ENCODE measurements around the gene ZNF592.
A peak's percentile ranks its signal among the peaks of the same experiment; 100 is the strongest.

ZNF592 gene

DNA sequence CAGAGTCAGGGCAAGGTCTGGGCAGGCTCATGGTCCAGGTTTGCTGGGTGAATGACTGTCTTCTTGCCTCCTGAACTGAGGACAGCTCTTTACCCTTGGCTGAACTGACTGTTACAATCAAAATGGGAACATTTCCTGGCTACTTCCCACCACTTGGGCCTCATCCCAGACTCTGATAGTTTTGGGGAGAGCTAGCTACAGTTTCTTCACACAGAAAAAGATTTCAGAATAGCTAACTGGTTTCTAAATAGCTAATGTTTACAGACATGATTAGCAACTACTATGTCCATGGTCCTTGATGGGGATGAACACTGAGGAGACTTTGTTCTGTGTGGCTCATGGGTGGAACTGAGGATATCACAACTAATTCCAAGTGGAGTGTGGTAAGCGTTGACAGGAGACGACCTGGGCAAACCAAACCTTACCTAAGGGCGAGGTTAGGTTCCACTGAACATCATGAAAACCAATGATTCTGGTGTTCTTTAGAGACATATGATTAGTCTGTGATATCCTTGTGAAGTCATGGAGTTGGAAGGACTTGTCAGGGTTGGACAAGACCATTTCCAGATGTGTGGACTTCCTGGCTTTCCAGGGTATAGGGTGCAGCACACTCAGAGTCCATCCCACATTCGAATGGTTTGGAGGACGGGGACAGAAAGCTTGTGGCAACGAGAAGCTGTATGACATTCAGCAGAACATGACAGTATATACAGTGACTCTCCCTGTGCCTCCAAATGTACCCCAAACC, 76.0 kb downstream of the ZNF592 start:
- Histone ChIP-seq H3K27ac (ENCODE audit: low read depth in 2 of 2, low read length in 2 of 2) (peak overlapping the region in 1 of 2 donors; percentile 53), H3K4me3 (ENCODE audit: low read length in 2 of 2) (no peak overlapping the region), H3K4me1 (ENCODE audit: control insufficient read depth in 2 of 2, insufficient read depth in 2 of 2, low read length in 2 of 2) (peaks cover 0 to 4% of the 10 kb centered on the region in 2 donors), H3K9me3 (ENCODE audit: control insufficient read depth in 2 of 2, low read length in 2 of 2) (no peaks in the 10 kb centered on the region), H3K9ac (ENCODE audit: low read depth in 1 of 2, low read length in 2 of 2) (no peak overlapping the region), H3K27me3 (ENCODE audit: control insufficient read depth in 2 of 2, insufficient read depth in 2 of 2, low read length in 2 of 2) (no peaks in the 10 kb centered on the region), H3K36me3 (ENCODE audit: control insufficient read depth in 2 of 2, insufficient read depth in 2 of 2, low read length in 2 of 2) (no peaks in the 10 kb centered on the region)

DNA sequence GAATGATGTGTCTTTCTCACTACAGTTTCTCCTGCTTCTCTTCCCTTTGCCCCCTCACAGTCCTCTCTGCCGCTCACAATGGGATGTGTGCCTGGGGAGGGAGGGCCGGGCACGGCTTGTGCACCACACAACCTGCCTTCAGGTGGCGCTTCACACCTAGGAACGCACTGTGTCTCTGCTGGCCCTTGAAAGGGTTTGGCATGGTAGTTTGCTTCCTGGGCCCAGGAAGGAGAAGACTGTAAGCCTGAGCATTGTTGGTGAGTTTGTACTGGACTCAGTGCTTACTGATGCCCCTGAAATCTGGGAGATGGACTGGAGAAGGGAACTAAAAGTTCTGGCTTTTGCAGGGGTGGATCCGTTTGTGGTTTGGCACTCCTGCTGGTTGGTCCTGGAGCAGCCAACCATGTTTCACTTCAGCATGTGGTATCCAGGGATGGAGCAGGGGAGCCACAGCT, 78.0 kb downstream of the ZNF592 start:
- no peaks in the 10 kb centered on the region for H3K9me3 ChIP-seq (ENCODE audit: control insufficient read depth in 2 of 2, low read length in 2 of 2)
- H3K4me1 ChIP-seq (ENCODE audit: control insufficient read depth in 2 of 2, insufficient read depth in 2 of 2, low read length in 2 of 2) = peaks cover 0 to 4% of the 10 kb centered on the region in 2 donors
- no peak overlapping the region for H3K9ac ChIP-seq (ENCODE audit: low read depth in 1 of 2, low read length in 2 of 2)
- no peak overlapping the region for H3K27ac ChIP-seq (ENCODE audit: low read depth in 2 of 2, low read length in 2 of 2)
- no peaks in the 10 kb centered on the region for H3K27me3 ChIP-seq (ENCODE audit: control insufficient read depth in 2 of 2, insufficient read depth in 2 of 2, low read length in 2 of 2)
- no peak overlapping the region for H3K4me3 ChIP-seq (ENCODE audit: low read length in 2 of 2)
- no peaks in the 10 kb centered on the region for H3K36me3 ChIP-seq (ENCODE audit: control insufficient read depth in 2 of 2, insufficient read depth in 2 of 2, low read length in 2 of 2)

DNA sequence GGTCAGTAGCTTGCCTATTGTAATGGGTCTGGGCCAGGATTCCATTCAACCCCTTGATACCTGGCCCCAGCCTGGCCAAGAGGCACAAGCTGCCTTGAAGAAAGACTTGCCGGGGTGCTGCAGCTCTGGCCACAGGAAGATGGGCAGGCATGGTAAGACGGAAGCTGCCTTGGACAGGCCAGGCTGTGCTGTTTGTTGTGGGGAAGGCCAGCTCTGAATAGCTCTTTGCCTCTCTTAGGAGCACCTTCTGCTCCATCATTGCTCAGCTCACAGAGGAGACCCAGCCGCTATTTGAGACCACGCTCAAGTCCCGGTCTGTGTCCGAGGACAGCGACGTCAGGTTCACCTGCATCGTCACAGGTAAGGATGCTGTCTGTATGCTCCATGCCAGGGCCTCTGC, 78.9 kb downstream of the ZNF592 start:
- Histone ChIP-seq H3K27ac (ENCODE audit: low read depth in 2 of 2, low read length in 2 of 2) (no peak overlapping the region), H3K4me3 (ENCODE audit: low read length in 2 of 2) (no peak overlapping the region), H3K9me3 (ENCODE audit: control insufficient read depth in 2 of 2, low read length in 2 of 2) (no peaks in the 10 kb centered on the region), H3K27me3 (ENCODE audit: control insufficient read depth in 2 of 2, insufficient read depth in 2 of 2, low read length in 2 of 2) (no peaks in the 10 kb centered on the region), H3K4me1 (ENCODE audit: control insufficient read depth in 2 of 2, insufficient read depth in 2 of 2, low read length in 2 of 2) (peaks cover 0 to 2% of the 10 kb centered on the region in 2 donors), H3K9ac (ENCODE audit: low read depth in 1 of 2, low read length in 2 of 2) (no peak overlapping the region), H3K36me3 (ENCODE audit: control insufficient read depth in 2 of 2, insufficient read depth in 2 of 2, low read length in 2 of 2) (no peaks in the 10 kb centered on the region)

DNA sequence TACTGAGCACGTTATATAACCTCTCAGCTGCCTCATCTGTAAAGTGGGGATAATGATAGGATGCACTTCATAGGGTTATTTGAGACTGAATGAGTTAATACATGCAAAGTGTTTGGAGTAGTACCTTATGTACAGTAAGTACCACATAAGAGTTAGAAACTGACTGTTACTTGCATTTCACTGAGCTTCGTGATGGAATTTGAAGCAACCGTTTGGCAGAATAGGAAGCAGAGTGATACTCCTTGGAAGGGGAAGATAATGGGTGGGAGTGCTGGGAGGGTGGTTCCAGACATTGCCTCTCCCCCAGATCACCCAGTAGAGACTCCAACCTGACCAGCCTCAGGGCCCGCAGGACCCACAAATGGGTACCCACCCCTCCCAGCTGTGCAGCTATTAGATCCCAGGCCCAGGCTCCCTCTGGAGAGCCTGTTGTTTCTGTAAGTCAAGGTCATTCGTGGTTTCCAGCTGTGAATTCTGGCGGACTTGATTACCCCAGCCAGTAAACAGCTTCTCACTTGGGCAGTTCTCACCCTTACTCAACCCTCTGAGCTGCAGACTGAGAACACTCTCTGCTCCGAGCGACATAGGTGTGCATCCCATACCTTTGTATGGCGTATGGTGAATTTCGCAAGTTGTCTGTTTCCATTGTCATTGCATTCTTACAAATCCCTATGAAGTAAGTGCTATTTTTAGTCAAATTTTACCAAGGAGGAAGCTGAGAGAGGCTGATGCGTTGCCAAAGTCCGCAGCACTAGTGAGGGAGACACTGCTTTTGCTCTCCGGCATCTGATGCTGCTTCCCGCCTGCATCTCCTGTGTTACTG, 79.9 kb downstream of the ZNF592 start:
- no peak overlapping the region for H3K4me3 ChIP-seq (ENCODE audit: low read length in 2 of 2)
- no peaks in the 10 kb centered on the region for H3K9me3 ChIP-seq (ENCODE audit: control insufficient read depth in 2 of 2, low read length in 2 of 2)
- H3K36me3 ChIP-seq (ENCODE audit: control insufficient read depth in 2 of 2, insufficient read depth in 2 of 2, low read length in 2 of 2) = no peaks in the 10 kb centered on the region
- H3K27ac ChIP-seq (ENCODE audit: low read depth in 2 of 2, low read length in 2 of 2) = no peak overlapping the region
- no peak overlapping the region for H3K9ac ChIP-seq (ENCODE audit: low read depth in 1 of 2, low read length in 2 of 2)
- H3K27me3 ChIP-seq (ENCODE audit: control insufficient read depth in 2 of 2, insufficient read depth in 2 of 2, low read length in 2 of 2) = no peaks in the 10 kb centered on the region
- peaks cover 0 to 2% of the 10 kb centered on the region in 2 donors for H3K4me1 ChIP-seq (ENCODE audit: control insufficient read depth in 2 of 2, insufficient read depth in 2 of 2, low read length in 2 of 2)

DNA sequence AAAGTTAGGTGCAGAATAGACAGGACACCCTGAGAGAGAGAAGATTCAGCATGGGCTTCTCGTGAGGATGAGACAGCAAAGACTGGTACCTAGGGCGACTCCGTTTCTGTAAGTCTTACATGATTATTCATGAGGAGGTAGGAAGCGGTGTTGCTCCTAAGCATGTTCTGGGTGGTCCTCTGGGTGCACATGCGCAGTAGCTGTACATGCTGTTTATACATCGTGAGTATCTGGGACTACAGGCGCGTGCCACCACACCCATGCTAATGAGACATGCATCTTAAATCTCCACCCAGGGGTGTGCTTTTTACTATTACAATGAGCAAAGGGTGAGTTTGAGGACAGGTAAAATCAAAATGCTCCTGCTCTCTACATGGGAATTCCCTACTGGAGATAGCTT, 81.0 kb downstream of the ZNF592 start:
- no peak overlapping the region for H3K4me3 ChIP-seq (ENCODE audit: low read length in 2 of 2)
- no peaks in the 10 kb centered on the region for H3K9me3 ChIP-seq (ENCODE audit: control insufficient read depth in 2 of 2, low read length in 2 of 2)
- H3K9ac ChIP-seq (ENCODE audit: low read depth in 1 of 2, low read length in 2 of 2) = no peak overlapping the region
- no peaks in the 10 kb centered on the region for H3K36me3 ChIP-seq (ENCODE audit: control insufficient read depth in 2 of 2, insufficient read depth in 2 of 2, low read length in 2 of 2)
- H3K27me3 ChIP-seq (ENCODE audit: control insufficient read depth in 2 of 2, insufficient read depth in 2 of 2, low read length in 2 of 2) = no peaks in the 10 kb centered on the region
- no peak overlapping the region for H3K27ac ChIP-seq (ENCODE audit: low read depth in 2 of 2, low read length in 2 of 2)
- H3K4me1 ChIP-seq (ENCODE audit: control insufficient read depth in 2 of 2, insufficient read depth in 2 of 2, low read length in 2 of 2) = no peaks in the 10 kb centered on the region

DNA sequence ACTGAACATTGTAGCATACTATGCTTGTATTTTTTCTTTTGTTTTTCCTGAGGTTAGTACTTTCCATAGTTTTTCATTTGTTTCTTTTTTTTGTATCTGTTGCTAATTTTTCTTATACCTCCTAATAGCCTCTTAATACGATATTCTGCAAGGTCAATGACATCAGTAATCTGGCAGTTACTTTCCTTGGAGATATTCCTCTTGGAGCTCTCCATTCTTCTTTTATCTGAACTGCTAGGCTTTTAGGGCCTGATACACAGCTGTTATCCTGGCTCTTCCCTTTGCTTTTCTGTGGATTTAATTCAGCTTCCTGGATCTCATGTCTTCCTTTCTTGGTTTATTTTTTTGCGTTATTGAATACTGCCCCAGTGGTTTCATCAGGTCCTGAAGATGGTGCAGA, 81.6 kb downstream of the ZNF592 start:
- Histone ChIP-seq H3K27ac (ENCODE audit: low read depth in 2 of 2, low read length in 2 of 2) (no peak overlapping the region), H3K4me1 (ENCODE audit: control insufficient read depth in 2 of 2, insufficient read depth in 2 of 2, low read length in 2 of 2) (no peaks in the 10 kb centered on the region), H3K9ac (ENCODE audit: low read depth in 1 of 2, low read length in 2 of 2) (no peak overlapping the region), H3K27me3 (ENCODE audit: control insufficient read depth in 2 of 2, insufficient read depth in 2 of 2, low read length in 2 of 2) (no peaks in the 10 kb centered on the region), H3K36me3 (ENCODE audit: control insufficient read depth in 2 of 2, insufficient read depth in 2 of 2, low read length in 2 of 2) (no peaks in the 10 kb centered on the region), H3K4me3 (ENCODE audit: low read length in 2 of 2) (no peak overlapping the region), H3K9me3 (ENCODE audit: control insufficient read depth in 2 of 2, low read length in 2 of 2) (no peaks in the 10 kb centered on the region)

DNA sequence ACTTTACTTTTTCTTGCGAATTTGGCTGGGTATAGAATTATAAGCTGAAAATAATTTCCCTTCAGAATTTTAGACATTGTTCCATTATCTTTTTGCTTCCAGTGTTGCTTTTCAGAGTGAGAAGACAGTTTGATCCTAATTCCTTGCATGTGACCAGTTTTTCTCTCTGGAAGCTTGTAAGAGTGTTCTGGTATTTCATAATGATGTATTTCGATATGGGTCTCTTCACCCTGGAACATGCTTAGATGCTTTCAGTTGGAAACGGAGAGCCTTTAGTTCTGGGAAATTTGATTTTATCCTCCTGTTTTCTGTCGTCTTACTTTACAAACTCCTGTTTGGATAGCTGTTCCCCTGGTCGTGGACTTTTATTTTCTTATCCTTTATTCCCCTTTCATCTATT, 82.6 kb downstream of the ZNF592 start:
- Histone ChIP-seq H3K4me3 (ENCODE audit: low read length in 2 of 2) (no peak overlapping the region), H3K9me3 (ENCODE audit: control insufficient read depth in 2 of 2, low read length in 2 of 2) (no peaks in the 10 kb centered on the region), H3K9ac (ENCODE audit: low read depth in 1 of 2, low read length in 2 of 2) (no peak overlapping the region), H3K27me3 (ENCODE audit: control insufficient read depth in 2 of 2, insufficient read depth in 2 of 2, low read length in 2 of 2) (no peaks in the 10 kb centered on the region), H3K27ac (ENCODE audit: low read depth in 2 of 2, low read length in 2 of 2) (no peak overlapping the region), H3K36me3 (ENCODE audit: control insufficient read depth in 2 of 2, insufficient read depth in 2 of 2, low read length in 2 of 2) (no peaks in the 10 kb centered on the region), H3K4me1 (ENCODE audit: control insufficient read depth in 2 of 2, insufficient read depth in 2 of 2, low read length in 2 of 2) (no peaks in the 10 kb centered on the region)

DNA sequence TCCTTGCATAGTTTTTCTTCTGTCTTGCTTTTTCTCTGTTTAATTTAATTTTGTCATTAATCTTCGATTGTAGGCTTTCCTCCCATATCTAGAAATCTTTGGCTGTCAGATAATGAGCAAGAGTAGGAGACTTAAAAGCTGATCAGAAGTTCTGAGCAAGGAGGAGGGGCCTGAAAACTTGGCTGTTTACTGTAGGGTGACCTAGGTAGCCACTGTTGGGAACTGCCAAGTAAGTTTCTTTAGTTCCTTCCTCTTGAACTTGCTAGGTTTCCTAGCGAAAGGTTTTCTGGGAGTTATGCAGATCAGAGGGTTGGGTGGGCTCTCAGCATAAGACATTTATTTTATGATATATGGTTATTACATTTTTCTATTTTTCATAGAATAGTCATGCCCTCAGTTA, 83.2 kb downstream of the ZNF592 start:
- Histone ChIP-seq H3K36me3 (ENCODE audit: control insufficient read depth in 2 of 2, insufficient read depth in 2 of 2, low read length in 2 of 2) (no peaks in the 10 kb centered on the region), H3K27ac (ENCODE audit: low read depth in 2 of 2, low read length in 2 of 2) (no peak overlapping the region), H3K9me3 (ENCODE audit: control insufficient read depth in 2 of 2, low read length in 2 of 2) (no peaks in the 10 kb centered on the region), H3K4me3 (ENCODE audit: low read length in 2 of 2) (no peak overlapping the region), H3K9ac (ENCODE audit: low read depth in 1 of 2, low read length in 2 of 2) (no peak overlapping the region), H3K27me3 (ENCODE audit: control insufficient read depth in 2 of 2, insufficient read depth in 2 of 2, low read length in 2 of 2) (no peaks in the 10 kb centered on the region), H3K4me1 (ENCODE audit: control insufficient read depth in 2 of 2, insufficient read depth in 2 of 2, low read length in 2 of 2) (no peaks in the 10 kb centered on the region)

DNA sequence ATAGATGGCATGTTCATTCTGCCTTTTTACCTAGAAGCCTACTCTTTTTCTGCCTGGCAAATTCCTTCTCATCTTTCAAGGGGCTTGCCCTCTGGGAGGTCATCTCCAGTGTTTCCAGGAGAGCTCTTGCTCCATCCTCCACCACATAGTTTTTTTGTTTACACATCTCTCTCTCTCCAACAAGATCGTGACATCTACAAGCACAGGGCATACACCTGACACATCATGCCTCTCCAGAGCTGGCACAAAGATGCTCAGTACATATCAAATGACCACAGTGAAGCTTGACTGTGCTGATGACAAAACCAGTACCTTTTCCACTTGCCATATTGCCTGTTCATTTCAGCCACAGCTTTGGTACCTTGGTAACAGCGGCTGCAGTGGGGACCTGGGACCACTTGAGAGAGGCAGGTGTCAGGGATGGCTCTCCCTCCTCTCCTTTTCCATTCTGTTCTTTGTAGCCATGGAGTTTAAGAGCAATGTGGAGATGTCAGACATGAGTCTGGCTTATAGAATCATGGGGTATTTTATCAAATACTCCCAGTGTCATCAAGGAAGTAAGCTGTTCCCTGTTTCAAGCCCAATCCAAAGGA, 84.2 kb downstream of the ZNF592 start:
- no peak overlapping the region for H3K9ac ChIP-seq (ENCODE audit: low read depth in 1 of 2, low read length in 2 of 2)
- H3K27ac ChIP-seq (ENCODE audit: low read depth in 2 of 2, low read length in 2 of 2) = no peak overlapping the region
- no peaks in the 10 kb centered on the region for H3K27me3 ChIP-seq (ENCODE audit: control insufficient read depth in 2 of 2, insufficient read depth in 2 of 2, low read length in 2 of 2)
- H3K4me3 ChIP-seq (ENCODE audit: low read length in 2 of 2) = no peak overlapping the region
- no peaks in the 10 kb centered on the region for H3K9me3 ChIP-seq (ENCODE audit: control insufficient read depth in 2 of 2, low read length in 2 of 2)
- no peaks in the 10 kb centered on the region for H3K4me1 ChIP-seq (ENCODE audit: control insufficient read depth in 2 of 2, insufficient read depth in 2 of 2, low read length in 2 of 2)
- no peaks in the 10 kb centered on the region for H3K36me3 ChIP-seq (ENCODE audit: control insufficient read depth in 2 of 2, insufficient read depth in 2 of 2, low read length in 2 of 2)
